ENCODE data around the gene NAT16.

Gene NAT16

DNA sequence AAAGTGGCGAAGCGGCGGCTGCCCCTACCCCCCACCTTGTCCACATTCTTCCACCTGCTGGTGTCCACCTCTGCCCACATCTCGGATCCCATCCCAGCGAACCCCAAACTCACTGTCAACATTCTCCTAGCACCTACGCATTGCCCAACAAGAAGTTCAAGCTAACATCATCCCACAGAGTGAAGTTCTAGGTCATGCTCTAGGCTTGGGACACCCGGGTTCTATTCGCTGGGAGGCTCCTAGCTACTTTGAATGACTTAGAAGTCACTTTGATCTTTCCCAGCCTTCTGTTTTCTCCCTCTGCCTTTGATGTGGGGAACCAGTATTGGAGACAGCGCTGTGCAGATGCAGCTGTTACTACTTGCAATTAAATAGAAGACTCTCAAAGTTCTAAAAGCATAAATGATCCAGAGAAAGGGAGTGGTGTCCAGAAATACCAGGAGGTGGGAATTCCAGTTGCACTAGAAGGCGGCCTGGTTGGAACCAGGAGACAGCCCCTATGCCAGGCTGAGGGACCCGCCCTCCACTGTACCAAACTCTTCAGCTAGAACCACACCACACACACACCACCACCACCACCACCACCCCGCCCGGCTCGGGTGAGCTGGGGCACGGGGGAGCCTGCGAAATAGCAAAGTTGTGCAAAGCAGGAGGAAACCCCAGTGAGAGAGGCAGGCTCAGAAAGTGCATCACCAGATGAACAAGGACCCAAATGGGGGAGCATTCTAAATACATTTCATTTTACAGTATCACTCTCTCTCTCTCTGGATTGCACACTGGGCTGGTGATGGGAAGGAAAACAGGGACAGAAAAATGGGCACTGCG, 9.3 kb downstream of the NAT16 start:
- DNase-seq: no peak

DNA sequence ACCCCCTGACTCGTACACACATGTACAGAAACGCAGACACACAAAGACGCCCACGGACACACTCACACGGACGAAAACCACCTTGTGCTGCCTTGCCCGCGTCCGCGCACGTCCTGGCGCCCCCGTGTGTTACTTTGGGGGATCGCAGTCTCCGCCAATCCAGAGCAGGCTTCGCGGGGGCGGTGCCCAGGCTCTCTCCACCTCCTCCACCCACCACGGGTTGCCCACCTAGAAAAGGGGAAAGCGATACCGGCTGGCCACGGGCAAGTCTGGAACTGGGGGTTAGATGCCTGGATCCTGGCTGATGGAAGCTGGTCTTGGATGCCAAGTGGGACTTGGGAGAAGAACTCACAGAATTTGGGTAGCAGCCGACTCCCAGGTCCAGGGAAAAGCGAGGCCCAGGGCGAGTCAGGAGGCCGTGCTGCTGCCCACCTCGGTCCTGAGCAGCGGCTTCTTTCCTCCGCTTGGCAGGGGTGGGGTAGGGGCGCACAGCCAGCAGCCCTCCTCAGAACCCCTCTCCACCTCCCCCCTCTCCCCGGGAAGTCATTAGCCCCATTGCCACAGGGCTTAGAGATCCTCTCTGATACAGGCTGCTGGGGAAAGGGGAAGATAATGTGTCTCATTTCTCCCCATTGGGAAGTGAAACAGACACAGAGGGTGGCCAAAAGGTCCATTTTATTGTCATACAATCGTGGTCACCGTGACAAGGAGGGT, 10.1 kb downstream of the NAT16 start:
- peak; percentile 42 for DNase-seq

DNA sequence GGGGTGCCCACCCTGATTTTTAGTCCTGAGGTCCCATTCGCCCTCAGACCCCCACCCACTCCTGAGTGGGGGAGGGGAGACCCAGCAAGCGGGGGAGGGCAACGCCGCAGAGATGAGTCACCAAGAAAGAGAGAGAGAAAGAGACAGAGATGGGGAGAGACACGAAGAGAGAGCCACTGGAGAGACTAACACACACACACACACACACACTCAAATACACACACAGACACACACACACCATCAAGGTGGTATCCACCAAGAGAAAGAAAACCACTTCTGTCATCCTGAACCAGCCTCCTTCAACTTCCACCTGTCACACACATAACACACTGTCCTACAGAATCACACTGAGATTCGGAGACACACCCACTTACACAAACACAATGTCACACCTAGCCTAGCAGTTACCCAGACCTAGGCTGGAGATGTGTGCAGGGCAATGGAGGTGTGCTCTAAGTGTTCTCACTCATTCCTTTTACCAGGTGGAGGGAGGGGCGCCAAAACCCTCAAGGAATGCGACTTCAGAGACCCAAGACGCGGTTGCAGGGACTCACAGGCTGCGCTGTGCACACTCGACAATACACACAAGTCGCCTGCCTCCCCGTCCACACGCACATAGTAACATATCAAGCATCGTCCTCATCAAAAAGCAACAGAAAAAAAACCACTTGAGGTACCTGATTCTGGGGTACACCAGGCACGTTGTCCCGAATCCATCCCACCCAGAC, 10.8 kb downstream of the NAT16 start:
- no peak for DNase-seq

DNA sequence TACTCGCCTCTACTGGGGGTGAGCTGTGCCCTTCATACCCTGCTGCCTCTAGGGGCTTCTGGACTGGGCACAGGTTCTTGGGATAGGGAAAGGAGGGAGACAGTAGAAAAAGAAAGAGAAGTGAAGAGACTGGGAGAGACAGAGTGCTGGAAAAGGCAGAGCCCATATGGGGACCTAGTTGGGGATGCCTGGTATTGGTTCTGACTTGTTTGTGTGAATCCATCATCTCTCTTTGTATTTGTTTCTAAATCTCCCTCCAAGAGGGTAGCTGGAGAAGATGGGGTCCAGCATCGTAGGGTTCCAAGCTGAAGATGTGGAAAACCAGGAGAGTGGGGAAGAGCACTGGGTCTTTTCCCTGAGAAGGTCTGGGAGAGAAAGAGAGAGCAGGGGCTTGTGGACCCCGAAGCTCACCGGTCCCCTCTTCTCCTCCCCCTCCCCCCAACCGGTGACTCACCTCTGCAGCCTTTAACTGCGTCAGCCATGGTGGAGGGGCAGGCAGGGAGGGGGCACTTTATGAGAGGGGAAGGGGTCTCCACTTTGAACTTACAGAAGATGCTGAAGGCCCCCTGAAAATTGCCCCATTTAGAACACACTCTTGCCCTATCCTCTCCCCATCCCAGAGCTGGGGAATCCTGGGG, 11.6 kb downstream of the NAT16 start:
- DNase-seq: no peak

DNA sequence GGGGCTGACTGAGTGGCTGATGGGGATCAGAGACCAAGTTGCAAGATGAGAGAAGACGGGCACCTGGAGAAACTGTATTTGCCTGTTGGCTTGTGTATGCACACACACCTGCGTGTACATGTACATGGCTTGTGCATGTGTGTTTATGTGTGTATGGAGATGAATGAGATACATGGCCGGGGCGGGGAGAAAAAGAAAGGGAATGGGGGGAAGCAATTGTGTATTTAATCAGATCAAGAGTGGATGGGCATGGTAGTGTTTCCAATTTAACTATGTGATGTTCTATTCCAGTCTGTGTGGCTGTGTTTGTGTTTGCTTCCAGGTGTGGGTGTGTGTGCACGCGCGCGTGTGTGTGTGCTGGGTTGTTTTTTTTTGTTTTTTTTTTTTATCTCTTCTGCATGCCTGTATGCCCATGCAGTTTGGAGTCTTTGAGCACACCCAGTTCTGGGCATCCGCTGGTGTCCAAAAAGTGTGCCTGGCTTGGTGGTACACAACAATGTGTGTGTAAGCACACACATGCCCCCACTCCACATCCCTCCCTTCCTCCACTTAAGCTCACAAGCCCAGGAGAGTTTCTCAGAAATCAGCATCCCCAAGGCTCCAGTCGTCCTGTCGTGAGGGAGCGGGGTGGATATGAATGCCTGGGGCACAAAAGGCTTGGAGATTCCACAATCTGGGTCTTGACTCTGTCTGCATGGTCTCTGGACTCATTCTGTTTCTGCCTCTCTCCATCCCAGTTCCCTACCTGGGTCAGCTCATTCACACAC, 12.3 kb downstream of the NAT16 start:
- DNase-seq: no peak

DNA sequence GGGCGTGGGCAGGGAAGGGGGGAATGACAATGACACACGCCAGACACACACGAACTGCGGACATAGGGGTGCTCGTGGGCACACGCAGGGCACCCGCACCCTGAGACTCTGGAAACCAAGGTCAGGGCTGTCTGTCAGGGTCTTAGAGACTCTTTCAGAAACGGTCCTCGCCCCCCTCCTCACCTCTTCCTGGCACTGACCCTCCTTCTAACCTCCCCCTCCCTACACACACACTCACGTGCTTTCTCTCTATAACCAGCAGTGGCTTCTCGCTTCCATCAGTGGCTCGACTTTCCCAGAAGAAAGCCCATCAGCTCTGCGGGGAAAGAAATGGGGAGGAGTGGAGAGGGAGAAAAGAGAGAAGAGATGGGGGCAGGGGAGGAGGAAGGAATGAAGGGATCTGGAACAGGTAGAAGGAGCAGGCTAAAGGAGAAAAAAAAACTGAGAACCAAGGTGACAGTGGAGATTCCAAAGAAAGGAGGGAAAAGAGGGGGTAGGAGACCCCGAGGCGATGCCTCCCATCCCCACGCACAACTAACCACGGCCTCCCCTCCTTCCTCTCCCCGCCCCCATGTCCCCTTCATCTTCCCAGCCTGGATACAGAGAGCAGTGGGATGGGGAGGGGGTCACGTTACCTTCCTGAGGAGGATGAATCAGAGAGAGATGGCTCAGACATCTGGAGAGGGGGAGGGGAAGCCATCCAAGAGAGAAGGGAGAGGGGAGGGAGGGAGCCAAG, 13.0 kb downstream of the NAT16 start:
- DNase-seq: no peak

DNA sequence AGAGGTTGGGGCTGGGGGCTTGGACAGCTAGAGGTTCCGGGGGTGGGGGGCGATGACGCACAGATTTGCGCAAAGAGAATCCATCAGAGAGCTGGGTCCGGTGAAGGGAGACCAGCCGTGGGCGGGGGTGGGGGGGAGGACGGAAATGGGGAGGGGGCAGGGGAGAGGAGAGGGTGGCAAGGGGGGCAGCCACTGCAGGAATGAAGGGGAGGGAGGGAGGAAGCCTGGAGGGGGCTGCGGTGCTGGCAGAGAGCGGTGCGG, 13.5 kb downstream of the NAT16 start:
- DNase-seq: no peak

DNA sequence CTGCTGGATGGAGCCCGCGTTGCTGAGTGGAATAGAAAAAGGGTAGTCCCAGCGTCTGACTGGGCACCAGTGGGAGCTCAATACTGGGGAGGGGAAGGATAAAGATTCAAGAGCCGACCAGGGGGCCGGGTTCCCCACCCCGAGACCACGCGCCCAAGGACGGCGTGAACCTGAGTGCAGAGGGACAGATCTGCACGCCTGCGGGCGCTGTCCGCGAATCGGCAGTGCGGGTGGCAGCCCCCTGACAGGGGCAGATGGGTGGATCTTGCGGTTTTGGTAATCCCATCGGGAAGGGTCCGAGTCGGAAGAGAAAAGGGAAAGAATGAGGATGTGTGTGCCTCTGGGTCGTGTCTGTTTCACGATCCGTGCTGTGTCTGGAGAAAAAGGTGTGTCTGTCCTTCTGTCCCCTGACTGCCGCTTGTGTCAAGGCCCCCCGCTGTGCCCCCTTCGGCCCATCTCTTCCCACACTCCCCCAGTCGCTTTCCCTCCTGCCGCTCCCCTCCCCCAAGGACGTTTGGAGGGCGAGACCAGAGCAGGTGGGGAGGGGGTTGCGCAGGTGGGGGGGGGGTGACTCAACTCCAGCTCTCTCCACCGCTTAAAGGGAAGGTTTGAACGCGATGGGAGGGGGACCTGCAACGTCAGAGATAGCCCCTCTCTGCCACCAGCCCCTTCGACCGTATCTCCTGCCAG, 14.0 kb downstream of the NAT16 start:
- DNase-seq: no peak

DNA sequence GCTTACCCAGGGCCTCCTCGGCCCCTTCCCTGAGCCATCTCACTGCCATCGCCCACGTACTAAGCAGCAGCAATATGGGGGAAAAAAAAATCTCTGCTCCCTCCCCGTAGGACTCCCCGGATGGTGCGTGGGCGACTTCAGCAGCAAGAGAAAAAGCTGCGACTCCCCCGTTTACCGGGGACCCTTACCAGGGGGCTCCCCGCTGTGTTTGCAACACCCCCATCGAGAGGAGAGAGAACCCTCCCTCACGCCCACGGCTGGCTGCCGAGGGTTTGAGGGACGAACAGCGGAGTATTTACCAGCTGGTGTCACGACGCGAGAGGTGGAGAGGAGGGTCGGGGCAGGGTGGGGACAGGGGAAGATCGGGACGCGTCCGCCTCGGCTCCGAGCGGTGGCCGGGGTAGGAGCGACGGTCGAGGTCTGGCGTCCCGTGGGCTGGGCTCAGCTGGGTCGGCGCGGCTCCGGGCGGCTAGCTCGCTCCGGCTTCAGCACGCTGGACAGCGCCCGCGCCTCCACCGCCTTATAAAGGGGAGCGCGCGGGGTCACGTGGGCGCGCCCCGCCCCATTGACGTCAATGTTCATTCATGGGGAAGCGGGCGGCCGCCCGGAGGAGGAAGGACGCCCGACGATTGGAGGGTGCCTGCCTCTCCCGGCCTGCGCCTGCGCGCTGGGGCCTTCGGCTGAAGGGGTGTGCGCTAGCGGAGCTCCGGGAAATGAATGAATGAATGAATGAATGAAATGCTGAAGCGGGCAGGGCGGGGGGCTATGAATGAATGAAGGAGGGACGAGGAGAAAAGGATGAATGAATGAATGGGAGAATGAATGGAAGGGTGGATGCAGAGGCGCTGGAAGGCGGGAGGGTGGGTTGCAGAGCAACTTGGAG, 14.8 kb downstream of the NAT16 start, which contains the start of gene VGF:
Gene VGF (minus strand): TSS at position 495 of the 883 bp plus-strand sequence. CDS start 726 bp downstream, outside the sequence.
- DNase-seq: peak; percentile 89

DNA sequence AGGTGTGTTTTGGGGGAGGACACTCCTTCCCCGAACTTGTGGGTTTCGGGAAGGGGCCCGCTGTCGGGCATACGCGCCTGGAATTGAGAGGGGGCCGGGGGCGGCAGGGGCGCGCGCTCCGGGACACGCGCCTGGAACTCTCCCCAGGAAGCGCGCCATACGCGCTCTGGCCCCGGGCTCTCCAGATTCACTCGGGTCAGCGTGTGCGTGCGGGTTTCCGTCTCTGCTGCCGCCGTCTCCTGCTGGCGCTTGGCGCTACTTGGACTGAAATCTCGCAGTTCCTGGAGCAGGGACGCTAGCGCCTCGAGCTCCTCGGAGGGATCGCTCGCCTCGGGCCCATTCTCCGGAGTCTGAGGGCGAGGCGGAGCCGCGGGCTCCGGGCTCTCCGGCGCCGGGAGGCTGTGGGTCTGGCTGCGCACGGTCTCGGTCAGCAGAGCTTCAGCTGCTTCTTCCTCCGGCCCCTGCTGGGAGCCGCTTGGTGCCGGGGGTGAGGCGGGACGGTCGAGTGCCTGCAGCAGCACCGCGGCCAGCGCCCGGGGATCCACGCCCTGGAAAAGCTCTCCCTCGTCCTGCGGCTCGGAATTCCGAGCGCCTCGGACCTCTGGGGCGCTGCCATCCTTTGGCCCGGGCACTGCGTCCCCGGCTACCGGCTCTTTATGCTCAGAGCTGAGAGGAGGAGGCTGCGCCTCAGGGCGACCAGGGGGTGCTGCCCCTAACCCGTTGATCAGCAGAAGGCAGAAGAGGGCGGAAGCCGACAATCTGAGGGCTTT, 15.8 kb downstream of the NAT16 start:
- no peak for DNase-seq

DNA sequence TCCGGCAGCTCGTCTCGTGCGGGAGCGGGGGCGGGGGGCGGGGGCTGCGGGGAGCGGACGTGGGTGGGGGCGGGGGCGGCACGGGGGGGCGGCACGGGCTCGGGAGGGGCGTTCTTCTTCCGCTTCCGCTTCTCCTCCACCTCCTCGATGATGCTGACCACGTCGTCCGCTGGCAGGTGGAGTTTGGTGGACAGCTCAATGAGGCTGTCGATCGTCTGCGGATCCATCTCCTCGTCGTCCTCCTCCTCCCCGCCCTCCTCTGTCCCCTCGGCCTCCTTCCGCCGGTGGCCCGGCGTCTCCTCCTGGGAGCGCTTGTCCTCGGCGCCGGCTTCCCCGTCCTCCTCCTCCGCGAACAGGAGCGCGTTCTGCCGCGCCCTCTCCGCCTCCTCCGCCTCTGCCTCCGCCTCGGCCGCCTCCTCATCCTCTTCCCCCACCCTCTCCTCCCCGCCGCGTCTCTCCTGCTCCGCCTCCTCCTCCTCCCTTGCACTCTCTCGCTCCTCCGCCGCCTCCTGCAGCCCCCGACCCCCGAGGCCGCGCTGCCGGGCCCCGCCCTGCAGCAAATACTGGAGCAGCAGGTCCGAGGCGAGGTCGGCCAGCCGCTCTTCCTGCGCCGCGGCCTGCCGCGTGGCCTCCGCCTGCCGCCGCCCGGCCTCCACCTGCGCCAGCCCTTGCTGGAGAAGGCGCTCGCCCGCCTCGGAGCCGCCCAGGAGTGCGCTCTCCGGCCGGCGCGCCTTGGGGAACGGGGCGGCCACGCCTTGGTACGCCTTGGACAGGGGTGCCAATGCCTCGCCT, 16.6 kb downstream of the NAT16 start:
- DNase-seq: no peak

DNA sequence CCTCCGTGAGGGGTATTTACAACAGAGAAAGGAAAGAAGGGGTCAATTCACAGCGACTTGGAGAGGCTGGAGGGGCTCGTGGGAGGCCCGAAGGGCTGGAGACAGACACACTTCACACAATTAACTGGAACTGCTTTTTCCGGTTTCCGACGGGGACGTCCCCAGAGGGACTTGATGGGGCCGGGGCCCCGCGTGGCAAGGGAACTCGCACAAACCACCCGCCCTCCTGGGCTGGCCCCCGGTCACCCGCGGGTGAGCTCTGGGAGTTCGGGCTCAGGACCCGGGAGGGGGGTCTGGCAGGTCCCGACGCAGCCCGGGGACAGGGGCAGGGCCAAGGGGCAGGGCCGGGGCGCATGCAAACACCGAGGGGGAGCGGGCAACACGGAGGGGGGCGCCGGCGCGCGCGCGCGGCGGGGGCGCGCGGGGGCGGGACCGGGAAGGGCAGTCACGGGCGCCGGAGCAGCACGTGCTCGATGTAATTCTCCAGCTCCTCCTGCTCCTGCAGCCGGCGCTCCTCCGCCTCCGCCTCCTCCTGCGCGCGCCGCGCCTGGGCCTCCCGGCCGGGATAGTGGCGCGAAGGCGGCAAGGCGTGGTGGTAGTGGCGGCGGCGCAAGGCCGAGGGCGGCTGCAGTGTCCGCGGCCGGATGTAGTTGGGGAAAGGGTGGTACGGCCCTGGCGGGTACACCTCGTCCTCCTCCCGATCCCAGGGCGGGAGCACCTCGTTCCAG, 17.4 kb downstream of the NAT16 start:
- no peak for DNase-seq

DNA sequence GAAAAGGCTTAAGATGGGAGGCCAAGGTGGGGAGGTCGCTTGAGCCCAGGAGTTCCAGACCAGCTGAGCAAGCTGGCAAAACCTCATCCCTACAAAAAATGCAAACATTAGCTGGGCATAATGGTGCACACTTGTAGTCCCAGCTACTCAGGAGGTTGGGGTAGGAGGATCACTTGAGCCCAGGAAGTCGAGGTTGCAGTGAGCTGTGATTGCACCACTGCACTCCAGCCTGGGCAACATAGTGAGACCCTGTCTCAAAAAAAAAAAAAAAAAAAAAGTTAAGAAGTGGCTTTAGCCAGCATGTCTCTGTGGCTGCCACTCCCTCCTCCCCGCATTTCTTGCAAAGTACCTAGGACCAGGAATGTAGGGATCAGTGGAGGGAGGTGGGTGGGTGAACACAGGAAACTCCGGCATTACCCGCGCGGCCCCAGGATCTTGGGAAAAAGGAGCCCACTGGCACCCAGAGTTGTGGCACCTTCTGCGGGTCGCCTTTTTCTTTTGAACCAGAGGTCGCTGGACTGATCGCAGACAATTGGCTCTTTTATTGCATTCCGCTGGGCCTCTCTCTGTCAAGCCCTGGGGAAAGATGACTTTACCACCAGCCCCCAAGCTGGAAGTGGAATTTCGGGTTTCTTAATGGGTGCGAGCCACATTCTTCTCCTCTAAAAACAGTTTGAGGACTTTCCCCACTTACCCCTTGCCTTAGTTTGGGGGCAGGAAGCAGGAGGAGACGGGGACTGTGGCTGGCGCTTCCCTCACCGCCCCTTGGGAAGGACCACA, 18.2 kb downstream of the NAT16 start:
- no peak for DNase-seq

DNA sequence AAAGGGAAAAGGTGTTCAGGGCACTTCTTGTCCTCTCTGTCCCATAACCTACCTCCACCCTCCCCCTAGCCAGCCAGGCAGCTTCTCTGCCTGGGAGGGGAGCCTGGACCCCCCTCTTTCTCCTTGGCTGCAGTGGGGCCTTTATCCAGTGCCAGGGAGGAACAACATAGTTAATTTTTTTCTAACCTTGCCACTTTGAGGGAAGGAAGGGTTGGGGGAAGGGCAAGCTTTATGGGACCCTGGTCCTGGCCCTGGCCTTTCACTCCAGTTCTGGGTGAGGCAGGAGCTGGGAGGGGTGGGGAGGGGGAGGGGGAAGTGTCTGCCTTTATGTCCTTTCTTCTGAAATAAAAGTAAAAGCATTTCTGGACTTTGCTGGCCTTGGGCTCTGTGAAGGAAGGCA, 19.2 kb downstream of the NAT16 start:
- no peak for DNase-seq

DNA sequence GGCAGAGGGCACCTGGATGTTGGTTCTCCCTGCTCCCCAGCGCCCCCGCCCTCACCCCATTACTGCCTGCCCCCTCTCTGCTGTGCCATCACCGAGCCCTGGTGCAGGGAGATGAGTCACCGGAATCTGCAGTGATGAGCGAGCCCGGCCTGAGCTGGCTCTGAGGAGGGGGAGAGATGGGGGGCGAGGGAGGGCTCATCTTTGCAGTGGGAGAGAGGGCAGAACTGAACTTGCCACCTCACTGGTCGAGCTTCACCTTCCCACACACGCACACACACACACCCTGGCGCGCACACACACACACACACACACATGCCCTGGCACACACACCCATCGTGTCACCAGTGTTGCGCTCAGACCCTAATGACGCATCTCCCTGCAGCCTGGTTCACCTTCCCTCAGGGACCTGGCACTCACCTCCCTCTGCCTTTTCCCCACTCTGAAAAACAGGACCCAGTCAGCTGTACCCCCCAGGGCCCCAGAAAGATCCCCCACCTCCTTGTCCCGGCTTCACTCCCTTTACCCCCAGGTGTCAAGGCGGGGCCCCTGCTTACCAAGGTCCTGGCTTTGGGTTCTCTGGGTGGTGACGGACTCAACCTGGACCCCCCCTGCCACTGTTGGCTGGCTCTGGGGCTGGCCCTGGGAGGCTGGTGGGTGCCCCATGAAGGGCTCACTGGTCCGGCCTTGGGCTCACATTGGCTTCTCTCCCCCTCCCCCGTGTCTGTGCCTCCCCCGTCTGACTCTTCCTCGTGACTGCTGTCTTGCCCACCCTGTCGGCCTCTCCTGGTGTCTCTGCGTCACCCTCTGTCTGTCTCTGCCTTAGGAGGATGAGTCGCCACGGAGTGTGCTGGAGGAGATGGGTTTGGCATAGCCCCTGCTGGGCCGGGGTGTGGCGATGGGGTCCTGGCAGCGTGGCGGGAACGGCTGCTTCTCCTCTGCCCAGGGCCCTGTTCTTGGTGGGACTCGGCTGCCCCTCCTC, 20.1 kb downstream of the NAT16 start:
- DNase-seq: no peak
